ENCODE results near the gene SURF1.

SURF1 gene

GRCh38 chr9:133361507-133362092 is 5.3 kb upstream of the SURF1 start:
- FAIRE-seq, result no peak

- FAIRE-seq, result no peak
Measured at GRCh38 chr9:133360400-133361393, 4.4 kb upstream of the SURF1 start.

- FAIRE-seq, result no peak
Measured at GRCh38 chr9:133359399-133360175, 3.3 kb upstream of the SURF1 start.

GRCh38 chr9:133357656-133358055 is 1.4 kb upstream of the SURF1 start:
- FAIRE-seq, result no peak

GRCh38 chr9:133355881-133356357 is 368 bp downstream of the SURF1 start:
- peak; percentile 48 for FAIRE-seq

- no peak for FAIRE-seq
Measured at GRCh38 chr9:133354766-133355165, 1.5 kb downstream of the SURF1 start.

GRCh38 chr9:133353548-133353947 is 2.7 kb downstream of the SURF1 start:
- FAIRE-seq, result no peak

GRCh38 chr9:133352635-133353340 is 3.5 kb downstream of the SURF1 start:
- no peak for FAIRE-seq

GRCh38 chr9:133351908-133352634 is 4.2 kb downstream of the SURF1 start:
- FAIRE-seq, result peak; percentile 40

- FAIRE-seq, result no peak
Measured at GRCh38 chr9:133351526-133351907, 4.8 kb downstream of the SURF1 start.

GRCh38 chr9:133349965-133350616 is 6.2 kb downstream of the SURF1 start:
- FAIRE-seq, result no peak

- FAIRE-seq, result no peak
Measured at GRCh38 chr9:133348718-133349573, 7.3 kb downstream of the SURF1 start.

- peak; percentile 34 for FAIRE-seq
Measured at GRCh38 chr9:133347985-133348717, 8.1 kb downstream of the SURF1 start, which contains the start of the genes MED22 and RPL7A. TSS of gene MED22 (minus strand) at chr9:133348131. CDS start at chr9:133346662, 1,469 bp downstream. TSS of gene RPL7A (plus strand) at chr9:133348218. CDS start at chr9:133348244, 26 bp downstream.

- no peak for FAIRE-seq
Measured at GRCh38 chr9:133347515-133347984, 8.7 kb downstream of the SURF1 start.

- no peak for FAIRE-seq
Measured at GRCh38 chr9:133346021-133346785, 10.1 kb downstream of the SURF1 start.

GRCh38 chr9:133345596-133345995 is 10.7 kb downstream of the SURF1 start:
- no peak for FAIRE-seq

- no peak for FAIRE-seq
Measured at GRCh38 chr9:133344979-133345378, 11.3 kb downstream of the SURF1 start.

- no peak for FAIRE-seq
Measured at GRCh38 chr9:133344071-133344470, 12.2 kb downstream of the SURF1 start.
